PFSK-1 (cell line): Measurements from ENCODE around the gene CHP2.

Experiments
- FOXP2 ChIP-seq: optimal IDR thresholded peaks from 2 replicates; pipeline ENCODE3; 2011; ENCODE audit warnings: borderline replicate concordance, control low read depth, inconsistent platforms; ENCODE audit not compliant: insufficient read depth; ENCODE audit errors: extremely low read length, extremely low read depth
- SIN3A ChIP-seq: IDR thresholded peaks from 2 replicates; pipeline ENCODE4 v1.6.1; 2012; ENCODE audit warnings: mild to moderate bottlenecking, low read length, moderate library complexity, borderline replicate concordance; ENCODE audit not compliant: insufficient read depth
- TAF1 ChIP-seq: IDR thresholded peaks from 2 replicates; pipeline ENCODE4 v1.6.1; 2012; ENCODE audit warnings: low read length, control low read depth, borderline replicate concordance; ENCODE audit not compliant: insufficient read depth

GRCh38 chr16:23784811-23785447, 30.1 kb downstream of the CHP2 start:
- TF ChIP-seq TAF1 = no peak
- no peak for TF ChIP-seq SIN3A
- TF ChIP-seq FOXP2 = no peak
